Measurements from ENCODE around the gene ADARB2.
"Not testable (repeated sequence)": the region's sequence is repeated elsewhere in the genome, so short reads cannot be mapped to it uniquely, and the experiment has no call there.

ADARB2 gene

GRCh38 chr10:1267568-1267967, 469.8 kb downstream of the ADARB2 start:
- DNase-seq = no peak

GRCh38 chr10:1267148-1267547, 470.2 kb downstream of the ADARB2 start:
- DNase-seq = no peak

- no peak for DNase-seq
Observed at GRCh38 chr10:1266033-1266802, 471.1 kb downstream of the ADARB2 start.

- no peak for DNase-seq
Observed at GRCh38 chr10:1264001-1264400, 473.3 kb downstream of the ADARB2 start.

- no peak for DNase-seq
Observed at GRCh38 chr10:1257274-1257673, 480.1 kb downstream of the ADARB2 start.

- DNase-seq = no peak
Observed at GRCh38 chr10:1256432-1256725, 480.9 kb downstream of the ADARB2 start.

GRCh38 chr10:1255600-1256431, 481.5 kb downstream of the ADARB2 start:
- DNase-seq = no peak

GRCh38 chr10:1255118-1255517, 482.2 kb downstream of the ADARB2 start:
- DNase-seq = peak; percentile 19

- DNase-seq = no peak
Observed at GRCh38 chr10:1253523-1254353, 483.6 kb downstream of the ADARB2 start.

- DNase-seq = no peak
Observed at GRCh38 chr10:1251769-1252168, 485.6 kb downstream of the ADARB2 start.

- DNase-seq = no peak
Observed at GRCh38 chr10:1249142-1249920, 488.0 kb downstream of the ADARB2 start.

GRCh38 chr10:1248262-1248630, 489.1 kb downstream of the ADARB2 start:
- not testable (repeated sequence) for DNase-seq

- no peak for DNase-seq
Observed at GRCh38 chr10:1247598-1248261, 489.6 kb downstream of the ADARB2 start.

- no peak for DNase-seq
Observed at GRCh38 chr10:1244493-1244892, 492.8 kb downstream of the ADARB2 start.

- DNase-seq = no peak
Observed at GRCh38 chr10:1243486-1244234, 493.7 kb downstream of the ADARB2 start.

GRCh38 chr10:1242975-1243374, 494.4 kb downstream of the ADARB2 start:
- DNase-seq = no peak

GRCh38 chr10:1241973-1242935, 495.1 kb downstream of the ADARB2 start:
- no peak for DNase-seq

GRCh38 chr10:1241322-1241890, 495.9 kb downstream of the ADARB2 start:
- no peak for DNase-seq

- DNase-seq = no peak
Observed at GRCh38 chr10:1240341-1240775, 497.0 kb downstream of the ADARB2 start.

GRCh38 chr10:1233031-1233430, 504.3 kb downstream of the ADARB2 start:
- no peak for DNase-seq

Data from activated CD4-positive, alpha-beta T cell treated with anti-CD3 and anti-CD28 coated beads for 48 hours (primary cell).